ENCODE measurements around the gene ATN1. TPM values are rescaled to one million over a fixed set of nuclear protein-coding genes. Genes with fewer than 3 reads are reported as not detected.
"Not testable (repeated sequence)": the region's sequence is repeated elsewhere in the genome, so short reads cannot be mapped to it uniquely, and the experiment has no call there.

The ATN1 gene
- total RNA-seq, 1 experiment from 2014 or later = 126 TPM

DNA sequence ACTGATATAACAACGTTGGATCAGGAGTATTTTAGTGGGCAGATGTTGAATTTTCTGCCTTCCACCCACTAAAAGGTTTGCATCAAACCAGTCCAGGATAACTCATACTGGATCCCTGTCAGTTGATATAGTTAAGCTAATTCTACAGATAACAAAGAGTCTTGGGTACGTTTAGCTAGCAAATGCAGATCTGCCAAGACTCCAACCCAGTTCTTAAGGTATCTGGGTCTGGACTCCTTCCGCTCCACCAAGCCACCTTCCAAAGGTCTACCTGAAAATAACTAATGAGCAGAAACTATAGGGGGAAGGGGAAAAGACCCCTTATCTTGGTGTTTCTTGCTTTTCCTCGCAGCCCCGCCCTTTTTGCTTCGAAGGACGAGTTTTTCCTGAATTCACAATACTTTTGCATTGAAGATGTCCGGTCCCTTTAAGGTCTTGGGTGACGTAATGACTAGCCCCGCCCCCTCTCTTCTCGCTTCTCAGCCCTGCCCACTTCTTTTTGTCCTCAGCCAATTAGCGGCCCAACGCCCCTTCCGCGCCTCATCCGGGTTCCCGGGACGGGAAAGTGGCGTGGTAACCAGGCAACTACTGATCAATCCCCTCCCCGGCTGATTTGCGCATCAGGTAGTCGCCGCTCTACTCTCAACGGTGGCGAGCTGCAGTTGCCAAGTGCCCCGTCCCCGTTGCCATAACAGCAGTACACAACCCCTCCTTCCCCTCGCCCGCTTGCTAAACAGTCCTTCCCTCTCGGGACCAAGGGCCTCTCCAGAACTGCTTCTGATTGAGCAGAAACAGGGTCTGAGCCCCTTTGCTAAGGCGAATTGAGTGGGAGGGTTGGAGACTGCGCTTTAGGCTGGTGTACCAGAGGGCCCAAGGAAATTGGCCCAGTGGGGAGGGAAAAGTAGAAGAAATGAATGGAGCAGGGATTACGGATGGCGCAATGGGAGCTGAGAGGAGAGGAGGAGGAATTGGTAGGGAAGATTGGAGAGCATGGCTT is 23.2 kb upstream of the ATN1 start, which contains the start of gene LRRC23:
LRRC23 (plus strand) TSS at position 543 of the 997 bp plus-strand sequence. CDS start 812 bp downstream, outside the sequence.
- no TSS peak for BruUV-seq (replicated peaks)
- Mint-ChIP-seq H3K4me3 (ENCODE audit: unreplicated experiment) (no peak within 1 kb of the TSS), H3K4me1 (ENCODE audit: low read depth, unreplicated experiment) (peaks cover 10% of the 10 kb centered on the region), H3K27me3 (ENCODE audit: insufficient read depth, unreplicated experiment) (no peaks in the 10 kb centered on the region), H3K27ac (ENCODE audit: unreplicated experiment) (no peak within 1 kb of the TSS), H3K36me3 (ENCODE audit: insufficient read depth, unreplicated experiment) (no peaks in the 10 kb centered on the region), H3K9me3 (ENCODE audit: unreplicated experiment) (no peaks in the 10 kb centered on the region)
- H3K27me3 ChIP-seq (replicated peaks; ENCODE audit: control insufficient read depth, insufficient read depth, low read length) = no peaks in the 10 kb centered on the region
- peak; percentile 98 to 99 for DNase-seq
- H3K4me1 ChIP-seq = peaks cover 20% of the 10 kb centered on the region
- H3K36me3 ChIP-seq (ENCODE audit: control insufficient read depth, insufficient read depth, low read length) = no peaks in the 10 kb centered on the region
- ChIA-PET POLR2A (interaction anchor here (1.0 to 1.2 kb wide), 3 partner anchors 14 to 53 kb away, joined by 4 to 5 read pairs (median 5); partner anchors contain the start of genes C12orf57 and RNU7-1), CTCF (interaction anchor here (1.0 to 2.3 kb wide), 4 partner anchors 13 to 35 kb away, joined by 3 to 10 read pairs (median 6); partner anchors contain the start of gene SPSB2)
- H3K9me3 ChIP-seq = no peaks in the 10 kb centered on the region
- peak within 1 kb of the TSS; percentile 64 for H3K4me3 ChIP-seq (ENCODE audit: low read depth, low read length)
- intact Hi-C loops (cut with micrococcal nuclease; ENCODE audit: unreplicated experiment) = loop anchor here (1.0 kb wide), 3 partner anchors 10 to 31 kb away; partner anchors contain the start of genes ENO2 and SPSB2
- TF ChIP-seq, protein P1, sequence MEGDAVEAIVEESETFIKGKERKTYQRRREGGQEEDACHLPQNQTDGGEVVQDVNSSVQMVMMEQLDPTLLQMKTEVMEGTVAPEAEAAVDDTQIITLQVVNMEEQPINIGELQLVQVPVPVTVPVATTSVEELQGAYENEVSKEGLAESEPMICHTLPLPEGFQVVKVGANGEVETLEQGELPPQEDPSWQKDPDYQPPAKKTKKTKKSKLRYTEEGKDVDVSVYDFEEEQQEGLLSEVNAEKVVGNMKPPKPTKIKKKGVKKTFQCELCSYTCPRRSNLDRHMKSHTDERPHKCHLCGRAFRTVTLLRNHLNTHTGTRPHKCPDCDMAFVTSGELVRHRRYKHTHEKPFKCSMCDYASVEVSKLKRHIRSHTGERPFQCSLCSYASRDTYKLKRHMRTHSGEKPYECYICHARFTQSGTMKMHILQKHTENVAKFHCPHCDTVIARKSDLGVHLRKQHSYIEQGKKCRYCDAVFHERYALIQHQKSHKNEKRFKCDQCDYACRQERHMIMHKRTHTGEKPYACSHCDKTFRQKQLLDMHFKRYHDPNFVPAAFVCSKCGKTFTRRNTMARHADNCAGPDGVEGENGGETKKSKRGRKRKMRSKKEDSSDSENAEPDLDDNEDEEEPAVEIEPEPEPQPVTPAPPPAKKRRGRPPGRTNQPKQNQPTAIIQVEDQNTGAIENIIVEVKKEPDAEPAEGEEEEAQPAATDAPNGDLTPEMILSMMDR (IDR thresholded peaks at IDR 0.05; ENCODE audit: insufficient read depth in 1 of 2, low read depth in 1 of 2, low read length in 1 of 2, severe bottlenecking in 1 of 2, unreplicated experiment in 1 of 2) = no peak

DNA sequence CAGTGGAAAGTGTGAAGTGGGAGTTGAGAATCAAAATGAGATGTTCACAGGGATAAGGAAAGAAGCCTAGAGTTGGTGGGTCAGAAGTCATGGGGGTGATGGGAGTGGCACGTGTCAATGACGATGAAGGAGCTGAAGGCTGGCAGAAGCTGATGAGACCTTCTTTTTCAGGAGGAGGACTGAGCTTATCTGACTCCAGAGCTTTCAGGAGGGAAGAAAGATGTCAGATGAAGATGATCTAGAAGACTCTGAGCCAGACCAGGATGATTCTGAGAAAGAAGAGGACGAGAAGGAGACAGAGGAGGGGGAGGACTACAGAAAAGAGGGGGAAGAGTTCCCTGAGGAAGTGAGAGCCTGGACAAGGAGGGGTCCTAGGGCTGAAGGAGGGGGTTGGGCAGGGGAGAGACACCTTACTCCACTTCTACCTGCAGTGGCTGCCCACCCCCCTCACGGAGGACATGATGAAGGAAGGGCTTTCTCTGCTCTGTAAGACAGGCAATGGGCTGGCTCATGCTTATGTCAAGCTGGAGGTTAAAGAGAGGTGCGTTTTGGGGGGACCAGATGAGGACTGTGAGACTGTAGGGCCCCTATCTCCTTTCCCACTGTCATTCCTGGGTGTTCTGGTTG is 22.2 kb upstream of the ATN1 start:
- no peaks in the 10 kb centered on the region for H3K27me3 Mint-ChIP-seq (ENCODE audit: insufficient read depth, unreplicated experiment)
- intact Hi-C loops (cut with micrococcal nuclease; ENCODE audit: unreplicated experiment) = no loop called here
- CTCF ChIA-PET = interaction anchor here (0.7 to 2.3 kb wide), 5 partner anchors 14 to 36 kb away, joined by 3 to 10 read pairs (median 6); partner anchors contain the start of gene SPSB2
- H3K27ac Mint-ChIP-seq (ENCODE audit: unreplicated experiment) = no peak overlapping the region
- H3K4me1 Mint-ChIP-seq (ENCODE audit: low read depth, unreplicated experiment) = peaks cover 8% of the 10 kb centered on the region
- no peak overlapping the region for H3K4me3 Mint-ChIP-seq (ENCODE audit: unreplicated experiment)
- Histone ChIP-seq H3K4me3 (ENCODE audit: low read depth, low read length) (peak overlapping the region; percentile 64), H3K9me3 (no peaks in the 10 kb centered on the region), H3K4me1 (peaks cover 20% of the 10 kb centered on the region), H3K27me3 (replicated peaks; ENCODE audit: control insufficient read depth, insufficient read depth, low read length) (no peaks in the 10 kb centered on the region), H3K36me3 (ENCODE audit: control insufficient read depth, insufficient read depth, low read length) (no peaks in the 10 kb centered on the region)
- H3K36me3 Mint-ChIP-seq (ENCODE audit: insufficient read depth, unreplicated experiment) = no peaks in the 10 kb centered on the region
- no peak for DNase-seq
- TF ChIP-seq, protein P1 (IDR thresholded peaks at IDR 0.05; ENCODE audit: insufficient read depth in 1 of 2, low read depth in 1 of 2, low read length in 1 of 2, severe bottlenecking in 1 of 2, unreplicated experiment in 1 of 2) = no peak
- BruUV-seq (replicated peaks) = no TSS peak
- POLR2A ChIA-PET = interaction anchor here (1.0 to 1.2 kb wide), 2 partner anchors 38 to 54 kb away, joined by 4 to 5 read pairs; partner anchors contain the start of genes C12orf57 and RNU7-1
- H3K9me3 Mint-ChIP-seq (ENCODE audit: unreplicated experiment) = no peaks in the 10 kb centered on the region

DNA sequence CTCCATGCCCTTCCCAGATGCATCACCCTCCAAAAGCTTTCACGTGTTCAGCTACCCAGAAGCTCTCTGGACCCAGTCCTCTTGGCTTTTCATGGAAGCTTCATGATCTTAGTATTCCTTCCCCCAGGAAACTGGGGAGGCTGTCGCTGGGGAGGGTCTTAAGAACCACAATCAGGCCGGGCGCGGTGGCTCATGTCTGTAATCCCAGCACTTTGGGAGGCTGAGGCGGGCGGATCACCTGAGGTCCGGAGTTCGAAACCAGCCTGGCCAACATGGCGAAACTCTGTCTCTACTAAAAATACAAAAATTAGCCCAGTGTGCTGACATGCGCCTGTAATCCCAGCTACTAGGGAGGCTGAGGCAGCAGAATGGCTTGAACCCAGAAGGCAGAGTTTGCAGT is 19.6 kb upstream of the ATN1 start:
- H3K27me3 Mint-ChIP-seq (ENCODE audit: insufficient read depth, unreplicated experiment); DNase-seq; BruUV-seq (replicated peaks); H3K27me3 ChIP-seq (replicated peaks; ENCODE audit: control insufficient read depth, insufficient read depth, low read length); H3K4me1 Mint-ChIP-seq (ENCODE audit: low read depth, unreplicated experiment); H3K4me3 ChIP-seq (ENCODE audit: low read depth, low read length); H3K9me3 Mint-ChIP-seq (ENCODE audit: unreplicated experiment); H3K36me3 ChIP-seq (ENCODE audit: control insufficient read depth, insufficient read depth, low read length); intact Hi-C loops (cut with micrococcal nuclease; ENCODE audit: unreplicated experiment); H3K27ac Mint-ChIP-seq (ENCODE audit: unreplicated experiment); H3K4me3 Mint-ChIP-seq (ENCODE audit: unreplicated experiment); H3K36me3 Mint-ChIP-seq (ENCODE audit: insufficient read depth, unreplicated experiment); H3K9me3 ChIP-seq: not testable (repeated sequence)
- peaks cover 17% of the 10 kb centered on the region for H3K4me1 ChIP-seq
- ChIA-PET CTCF (interaction anchor here (0.6 to 2.2 kb wide), 3 partner anchors 17 to 39 kb away, joined by 3 to 10 read pairs (median 3); partner anchors contain the start of gene SPSB2), POLR2A (interaction anchor here (0.6 to 1.7 kb wide), 2 partner anchors 17 to 401 kb away, joined by 4 to 5 read pairs; no protein-coding TSS in a partner anchor)
